ENCODE measurements around the gene NCOA5.

NCOA5 gene

DNA sequence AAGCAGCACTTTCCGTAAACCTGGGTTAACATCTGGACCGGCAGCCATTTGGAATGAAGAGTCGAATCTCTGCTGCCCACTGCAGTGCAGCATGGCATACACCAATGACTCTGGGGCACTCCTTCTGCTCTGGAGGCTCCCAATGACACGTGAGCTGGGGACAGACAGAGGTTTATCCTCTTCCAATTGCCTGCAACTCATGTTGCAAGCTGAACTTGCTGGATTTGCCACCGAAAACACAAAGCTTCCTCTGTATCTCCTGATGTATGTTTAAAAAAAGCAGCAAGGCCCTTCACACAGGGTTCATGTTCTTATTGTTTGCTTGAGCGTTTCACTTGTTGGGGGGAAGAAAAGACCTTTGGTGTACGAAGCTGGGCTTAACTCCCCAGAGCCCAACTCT, 10.8 kb downstream of the NCOA5 start:
- no peaks in the 10 kb centered on the region for H3K9me3 ChIP-seq (ENCODE audit: control insufficient read depth, low read length)
- WGBS, 2 experiments: 85% methylated on average over 7 of the region's 7 CpGs
- no peak overlapping the region for H3K27ac ChIP-seq (ENCODE audit: insufficient read depth, low read depth, low read length, poor library complexity, severe bottlenecking)
- no peaks in the 10 kb centered on the region for H3K27me3 ChIP-seq (ENCODE audit: control insufficient read depth, insufficient read depth, low read length, poor library complexity, severe bottlenecking)
- H3K36me3 ChIP-seq (ENCODE audit: control insufficient read depth, insufficient read depth, low read length): peaks cover 4% of the 10 kb centered on the region
- H3K4me1 ChIP-seq (ENCODE audit: control insufficient read depth, insufficient read depth, low read length): peaks cover 18% of the 10 kb centered on the region
- H3K4me3 ChIP-seq (ENCODE audit: insufficient read depth, low read depth, low read length): no peak overlapping the region

DNA sequence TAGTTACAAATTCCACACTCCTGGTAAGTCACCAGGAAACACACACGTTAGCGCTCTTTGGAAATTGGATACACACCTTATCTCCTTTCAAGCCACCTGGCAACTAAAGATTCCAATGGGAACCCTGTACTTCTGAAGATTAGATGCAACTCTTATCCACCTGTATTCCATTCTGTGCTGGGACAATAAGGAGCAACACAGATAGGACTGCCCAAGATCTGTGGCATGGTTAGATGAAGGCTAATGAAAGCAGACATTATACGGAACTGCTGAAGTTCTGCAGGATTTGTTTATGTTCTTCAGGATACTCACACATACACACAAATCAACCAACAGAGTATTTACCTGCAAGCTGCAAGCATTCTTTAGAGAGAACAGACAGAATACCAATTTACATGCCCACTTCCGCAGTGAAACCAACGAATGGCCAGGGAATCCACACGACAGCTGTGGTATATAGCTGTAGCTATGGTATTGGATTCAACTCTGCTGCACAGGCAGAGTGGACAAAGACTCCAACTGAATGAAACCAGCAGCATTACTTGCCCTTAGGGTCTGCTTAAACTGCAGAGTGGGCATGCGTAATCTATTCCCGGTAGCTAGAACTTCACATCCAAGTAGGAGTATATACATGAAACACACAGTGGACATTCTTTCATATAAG, 12.0 kb downstream of the NCOA5 start:
- H3K36me3 ChIP-seq (ENCODE audit: control insufficient read depth, insufficient read depth, low read length): peaks cover 4% of the 10 kb centered on the region
- whole genome bisulfite sequencing, 2 experiments: 95 to 96% methylated on average over 8 of the region's 8 CpGs
- H3K4me1 ChIP-seq (ENCODE audit: control insufficient read depth, insufficient read depth, low read length): peaks cover 24% of the 10 kb centered on the region
- no peak overlapping the region for H3K27ac ChIP-seq (ENCODE audit: insufficient read depth, low read depth, low read length, poor library complexity, severe bottlenecking)
- no peak overlapping the region for H3K4me3 ChIP-seq (ENCODE audit: insufficient read depth, low read depth, low read length)
- no peaks in the 10 kb centered on the region for H3K27me3 ChIP-seq (ENCODE audit: control insufficient read depth, insufficient read depth, low read length, poor library complexity, severe bottlenecking)
- H3K9me3 ChIP-seq (ENCODE audit: control insufficient read depth, low read length): no peaks in the 10 kb centered on the region

- Histone ChIP-seq H3K27ac (ENCODE audit: insufficient read depth, low read depth, low read length, poor library complexity, severe bottlenecking) (no peak overlapping the region), H3K4me1 (ENCODE audit: control insufficient read depth, insufficient read depth, low read length) (peaks cover 24% of the 10 kb centered on the region), H3K4me3 (ENCODE audit: insufficient read depth, low read depth, low read length) (no peak overlapping the region), H3K36me3 (ENCODE audit: control insufficient read depth, insufficient read depth, low read length) (peaks cover 4% of the 10 kb centered on the region), H3K27me3 (ENCODE audit: control insufficient read depth, insufficient read depth, low read length, poor library complexity, severe bottlenecking) (no peaks in the 10 kb centered on the region), H3K9me3 (ENCODE audit: control insufficient read depth, low read length) (no peaks in the 10 kb centered on the region)
- WGBS, 2 experiments: 76% methylated on average over 7 of the region's 7 CpGs
Measured at GRCh38 chr20:46076806-46077205, 13.0 kb downstream of the NCOA5 start.

DNA sequence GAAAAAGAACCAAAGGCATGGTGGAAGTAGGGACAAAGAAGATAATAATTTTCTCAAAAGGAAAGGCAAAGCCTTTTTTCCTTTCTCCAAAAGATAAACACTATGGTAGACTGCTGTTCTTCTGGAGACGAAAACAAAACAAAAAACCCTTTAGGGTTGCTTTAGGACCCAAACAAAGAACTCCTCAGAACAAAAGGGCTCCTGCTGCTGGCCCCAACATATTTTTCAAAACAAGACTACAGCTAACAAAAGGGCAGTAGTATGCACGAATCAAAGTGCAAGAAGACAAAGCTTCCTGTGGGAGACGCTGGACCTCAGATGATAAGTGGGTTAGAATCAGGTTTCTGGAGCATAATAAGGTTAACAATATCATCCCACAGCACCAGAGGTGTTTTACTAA, 15.8 kb downstream of the NCOA5 start:
- H3K36me3 ChIP-seq (ENCODE audit: control insufficient read depth, insufficient read depth, low read length): peaks cover 19% of the 10 kb centered on the region

DNA sequence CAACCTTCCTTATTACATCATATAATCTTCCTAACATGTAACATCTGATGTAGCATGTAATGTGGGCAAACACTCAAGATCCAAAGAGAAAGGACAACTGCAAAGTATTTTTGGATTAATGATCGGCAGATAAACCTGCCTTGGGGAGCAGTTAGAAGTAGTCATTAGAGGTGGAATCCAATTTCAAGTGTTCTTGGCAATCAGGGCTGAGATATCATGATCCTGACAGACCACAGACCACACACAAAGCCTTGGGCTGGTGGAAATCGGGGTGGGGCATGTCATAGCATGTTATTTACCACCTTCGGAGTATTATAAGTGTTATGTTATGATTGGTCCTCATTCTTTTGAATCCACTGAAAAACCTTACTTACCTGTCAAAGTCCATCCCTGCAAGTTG, 16.3 kb downstream of the NCOA5 start:
- 93 to 100% methylated on average over 1 to 3 of the region's 3 CpGs for WGBS, 2 experiments
- no peaks in the 10 kb centered on the region for H3K27me3 ChIP-seq (ENCODE audit: control insufficient read depth, insufficient read depth, low read length, poor library complexity, severe bottlenecking)
- peaks cover 24% of the 10 kb centered on the region for H3K4me1 ChIP-seq (ENCODE audit: control insufficient read depth, insufficient read depth, low read length)
- no peaks in the 10 kb centered on the region for H3K9me3 ChIP-seq (ENCODE audit: control insufficient read depth, low read length)
- peaks cover 21% of the 10 kb centered on the region for H3K36me3 ChIP-seq (ENCODE audit: control insufficient read depth, insufficient read depth, low read length)
- H3K27ac ChIP-seq (ENCODE audit: insufficient read depth, low read depth, low read length, poor library complexity, severe bottlenecking): peak overlapping the region; percentile 8
- H3K4me3 ChIP-seq (ENCODE audit: insufficient read depth, low read depth, low read length): no peak overlapping the region

More for the DNA sequence above, 15.8 kb downstream of the NCOA5 start:
- no peaks in the 10 kb centered on the region for H3K9me3 ChIP-seq (ENCODE audit: control insufficient read depth, low read length)
- H3K27me3 ChIP-seq (ENCODE audit: control insufficient read depth, insufficient read depth, low read length, poor library complexity, severe bottlenecking): no peaks in the 10 kb centered on the region
- 0 to 2% methylated on average over 1 to 3 of the region's 3 CpGs for WGBS, 2 experiments
- H3K4me3 ChIP-seq (ENCODE audit: insufficient read depth, low read depth, low read length): no peak overlapping the region
- H3K4me1 ChIP-seq (ENCODE audit: control insufficient read depth, insufficient read depth, low read length): peaks cover 24% of the 10 kb centered on the region
- peak overlapping the region; percentile 53 for H3K27ac ChIP-seq (ENCODE audit: insufficient read depth, low read depth, low read length, poor library complexity, severe bottlenecking)

GRCh38 chr20:46073024-46073423, 16.7 kb downstream of the NCOA5 start:
- no peaks in the 10 kb centered on the region for H3K27me3 ChIP-seq (ENCODE audit: control insufficient read depth, insufficient read depth, low read length, poor library complexity, severe bottlenecking)
- H3K36me3 ChIP-seq (ENCODE audit: control insufficient read depth, insufficient read depth, low read length): peaks cover 26% of the 10 kb centered on the region
- no peaks in the 10 kb centered on the region for H3K9me3 ChIP-seq (ENCODE audit: control insufficient read depth, low read length)
- 91 to 99% methylated on average over 3 to 4 of the region's 4 CpGs for WGBS, 2 experiments
- H3K4me1 ChIP-seq (ENCODE audit: control insufficient read depth, insufficient read depth, low read length): peaks cover 24% of the 10 kb centered on the region
- no peak overlapping the region for H3K4me3 ChIP-seq (ENCODE audit: insufficient read depth, low read depth, low read length)
- H3K27ac ChIP-seq (ENCODE audit: insufficient read depth, low read depth, low read length, poor library complexity, severe bottlenecking): no peak overlapping the region

- Histone ChIP-seq H3K9me3 (ENCODE audit: control insufficient read depth, low read length) (no peaks in the 10 kb centered on the region), H3K27me3 (ENCODE audit: control insufficient read depth, insufficient read depth, low read length, poor library complexity, severe bottlenecking) (no peaks in the 10 kb centered on the region), H3K4me1 (ENCODE audit: control insufficient read depth, insufficient read depth, low read length) (peaks cover 24% of the 10 kb centered on the region), H3K36me3 (ENCODE audit: control insufficient read depth, insufficient read depth, low read length) (peaks cover 34% of the 10 kb centered on the region), H3K4me3 (ENCODE audit: insufficient read depth, low read depth, low read length) (no peak overlapping the region), H3K27ac (ENCODE audit: insufficient read depth, low read depth, low read length, poor library complexity, severe bottlenecking) (no peak overlapping the region)
- WGBS, 2 experiments: 90 to 92% methylated on average over 3 of the region's 3 CpGs
Measured at GRCh38 chr20:46071573-46071972, 18.2 kb downstream of the NCOA5 start.

DNA sequence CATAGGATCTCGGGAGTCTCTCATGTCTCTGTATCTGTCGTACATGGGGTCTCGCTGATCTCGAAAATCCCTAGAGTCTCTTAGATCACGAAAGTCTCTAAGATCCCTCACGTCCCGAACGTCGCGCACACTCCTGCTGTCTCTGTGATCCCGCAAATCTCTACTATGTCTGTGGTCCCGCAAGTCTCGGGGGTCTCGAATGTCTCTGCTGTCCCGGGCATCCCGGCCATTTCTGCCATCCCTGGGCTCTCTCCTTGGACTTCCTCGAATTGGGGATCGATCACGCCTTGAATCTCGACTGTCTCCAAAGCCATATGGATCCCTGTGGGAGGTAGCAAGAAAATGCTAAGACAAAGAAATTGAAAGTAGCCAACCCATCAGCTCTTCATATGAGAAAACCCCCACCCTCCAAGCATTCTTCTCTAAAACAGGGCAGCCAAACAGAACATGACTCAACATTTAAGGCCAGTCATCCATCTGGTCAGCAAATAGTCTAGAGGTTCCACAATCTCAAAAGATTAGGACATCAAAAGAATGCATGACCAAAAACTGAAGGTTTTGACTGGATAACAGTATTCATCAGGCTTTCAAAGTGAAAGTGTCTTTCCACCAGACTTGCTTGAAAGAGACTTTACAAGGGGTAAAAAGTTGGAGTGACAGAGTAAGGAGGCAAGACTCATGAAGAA, 19.4 kb downstream of the NCOA5 start:
- H3K36me3 ChIP-seq (ENCODE audit: control insufficient read depth, insufficient read depth, low read length): peaks cover 42% of the 10 kb centered on the region
- no peaks in the 10 kb centered on the region for H3K9me3 ChIP-seq (ENCODE audit: control insufficient read depth, low read length)
- no peak overlapping the region for H3K4me3 ChIP-seq (ENCODE audit: insufficient read depth, low read depth, low read length)
- WGBS, 2 experiments: 94 to 95% methylated on average over 20 of the region's 20 CpGs
- no peaks in the 10 kb centered on the region for H3K27me3 ChIP-seq (ENCODE audit: control insufficient read depth, insufficient read depth, low read length, poor library complexity, severe bottlenecking)
- peaks cover 19% of the 10 kb centered on the region for H3K4me1 ChIP-seq (ENCODE audit: control insufficient read depth, insufficient read depth, low read length)
- H3K27ac ChIP-seq (ENCODE audit: insufficient read depth, low read depth, low read length, poor library complexity, severe bottlenecking): no peak overlapping the region

DNA sequence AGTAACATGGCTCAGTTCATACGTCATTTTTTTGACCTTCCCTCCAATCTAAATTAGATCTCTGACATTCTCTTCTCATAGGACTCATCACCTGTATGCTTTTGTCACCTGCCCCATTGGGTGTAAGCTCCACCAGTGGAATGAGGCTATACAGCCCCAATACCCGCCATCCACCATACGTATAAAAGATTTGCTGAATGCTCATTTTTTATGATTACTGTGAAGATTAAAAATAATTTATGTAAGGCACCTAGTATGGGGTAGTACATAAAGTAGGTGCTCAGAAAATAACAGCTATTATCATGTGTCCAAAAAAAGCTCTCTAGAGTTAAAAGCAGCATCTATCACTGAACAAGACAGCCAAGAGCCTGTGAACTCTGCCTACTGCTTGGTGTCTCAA, 24.1 kb downstream of the NCOA5 start:
- H3K27me3 ChIP-seq (ENCODE audit: control insufficient read depth, insufficient read depth, low read length, poor library complexity, severe bottlenecking): no peaks in the 10 kb centered on the region
- H3K36me3 ChIP-seq (ENCODE audit: control insufficient read depth, insufficient read depth, low read length): peaks cover 84% of the 10 kb centered on the region
- WGBS, 2 experiments: 89 to 96% methylated on average over 3 of the region's 3 CpGs
- no peaks in the 10 kb centered on the region for H3K4me1 ChIP-seq (ENCODE audit: control insufficient read depth, insufficient read depth, low read length)
- H3K9me3 ChIP-seq (ENCODE audit: control insufficient read depth, low read length): no peaks in the 10 kb centered on the region
- no peak overlapping the region for H3K4me3 ChIP-seq (ENCODE audit: insufficient read depth, low read depth, low read length)
- H3K27ac ChIP-seq (ENCODE audit: insufficient read depth, low read depth, low read length, poor library complexity, severe bottlenecking): no peak overlapping the region

- H3K27ac ChIP-seq (ENCODE audit: insufficient read depth, low read depth, low read length, poor library complexity, severe bottlenecking): no peak overlapping the region
- peaks cover under 1% of the 10 kb centered on the region for H3K27me3 ChIP-seq (ENCODE audit: control insufficient read depth, insufficient read depth, low read length, poor library complexity, severe bottlenecking)
- H3K9me3 ChIP-seq (ENCODE audit: control insufficient read depth, low read length): no peaks in the 10 kb centered on the region
- H3K36me3 ChIP-seq (ENCODE audit: control insufficient read depth, insufficient read depth, low read length): peaks cover 80% of the 10 kb centered on the region
- H3K4me1 ChIP-seq (ENCODE audit: control insufficient read depth, insufficient read depth, low read length): no peaks in the 10 kb centered on the region
- no peak overlapping the region for H3K4me3 ChIP-seq (ENCODE audit: insufficient read depth, low read depth, low read length)
- 95 to 96% methylated on average over 9 of the region's 9 CpGs for WGBS, 2 experiments
Measured at GRCh38 chr20:46065006-46065405, 24.8 kb downstream of the NCOA5 start.

Measured in ectodermal cell (in vitro differentiated cells).